ENCODE results near the gene FGFBP2. TPM values are rescaled to one million over a fixed set of nuclear protein-coding genes. Genes with fewer than 3 reads are reported as not detected.
"Not testable (repeated sequence)": the region's sequence is repeated elsewhere in the genome, so short reads cannot be mapped to it uniquely, and the experiment has no call there.

Gene FGFBP2
- total RNA-seq, 1 experiment from 2014 or later: not detected

DNA sequence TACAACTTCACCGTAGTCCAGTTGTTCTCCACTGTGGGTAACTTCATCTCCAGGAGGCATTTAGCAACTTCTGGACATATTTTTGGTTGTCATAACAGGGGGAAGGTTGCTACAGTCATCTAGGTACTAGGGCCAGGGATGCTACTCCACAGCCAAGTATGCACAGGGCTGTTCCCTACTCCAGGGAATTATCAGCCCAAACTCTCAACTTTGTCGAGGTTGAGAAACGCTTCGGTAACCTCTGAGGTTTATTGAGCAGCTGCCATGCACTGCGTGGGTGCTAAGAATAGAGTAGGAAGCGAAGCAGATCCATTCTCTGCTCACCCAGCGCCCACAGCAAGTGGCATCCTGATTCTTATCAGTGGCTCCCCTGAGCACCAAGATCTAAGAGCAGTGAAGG is 32.7 kb downstream of the FGFBP2 start:
- no peak for DNase-seq (ENCODE audit: low spot score)

DNA sequence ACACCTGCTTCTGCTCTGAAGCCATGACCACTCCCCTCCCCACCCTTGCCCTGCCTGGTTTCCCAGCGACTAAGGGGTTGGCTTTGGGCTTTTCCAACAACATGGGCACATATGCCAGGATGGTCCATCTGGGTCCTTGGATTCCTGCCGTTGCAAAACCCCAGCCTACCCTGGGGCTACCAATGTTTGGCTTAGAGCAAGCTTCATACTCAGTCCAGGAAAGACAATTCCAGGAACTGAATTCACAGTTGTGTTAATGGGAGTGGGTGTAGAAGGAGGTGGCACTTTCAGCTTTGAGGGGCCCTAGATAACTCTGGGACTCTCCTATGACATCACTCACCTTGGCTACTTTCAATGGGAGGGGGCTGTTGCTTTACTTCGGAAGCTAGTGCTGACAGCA is 33.4 kb downstream of the FGFBP2 start:
- no peak for DNase-seq (ENCODE audit: low spot score)

DNA sequence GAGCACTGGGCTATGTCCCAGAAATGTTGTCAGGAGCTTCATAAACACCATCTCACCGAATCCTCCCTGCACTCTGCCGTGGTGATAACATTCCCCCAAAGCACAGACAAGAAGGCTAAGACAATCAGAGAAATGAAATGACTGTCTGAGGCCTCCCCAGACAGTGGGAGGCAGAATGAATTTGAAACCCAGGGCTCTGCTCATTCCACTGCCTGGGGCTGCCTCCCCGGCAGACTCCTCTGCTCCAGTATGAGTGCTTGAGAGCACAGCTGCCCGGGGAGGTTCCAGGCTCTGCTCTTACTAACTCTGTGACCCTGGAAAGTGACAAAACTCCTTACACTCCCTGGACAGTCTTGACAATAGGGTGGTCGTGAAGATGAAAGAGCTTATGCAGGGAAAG is 34.1 kb downstream of the FGFBP2 start:
- no peak for DNase-seq (ENCODE audit: low spot score)

DNA sequence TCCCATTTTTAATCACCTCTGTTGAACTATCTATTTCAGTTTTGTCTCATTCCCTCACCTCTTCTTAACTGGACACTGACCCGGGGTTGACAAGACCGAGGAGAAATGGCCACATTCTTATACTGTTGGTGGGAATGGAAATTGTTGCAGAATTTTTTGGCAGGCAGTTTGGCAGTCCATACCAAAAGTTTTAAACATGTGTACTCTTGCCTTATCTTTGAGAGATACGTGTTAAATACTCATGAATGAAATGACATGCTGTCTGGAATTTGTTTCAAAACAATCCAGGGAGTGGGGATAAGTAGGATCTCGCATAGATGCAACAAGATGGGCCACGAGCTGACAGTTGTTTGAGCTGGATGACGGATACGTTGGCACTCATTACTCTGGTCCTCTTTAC is 36.5 kb downstream of the FGFBP2 start:
- no peak for DNase-seq (ENCODE audit: low spot score)

DNA sequence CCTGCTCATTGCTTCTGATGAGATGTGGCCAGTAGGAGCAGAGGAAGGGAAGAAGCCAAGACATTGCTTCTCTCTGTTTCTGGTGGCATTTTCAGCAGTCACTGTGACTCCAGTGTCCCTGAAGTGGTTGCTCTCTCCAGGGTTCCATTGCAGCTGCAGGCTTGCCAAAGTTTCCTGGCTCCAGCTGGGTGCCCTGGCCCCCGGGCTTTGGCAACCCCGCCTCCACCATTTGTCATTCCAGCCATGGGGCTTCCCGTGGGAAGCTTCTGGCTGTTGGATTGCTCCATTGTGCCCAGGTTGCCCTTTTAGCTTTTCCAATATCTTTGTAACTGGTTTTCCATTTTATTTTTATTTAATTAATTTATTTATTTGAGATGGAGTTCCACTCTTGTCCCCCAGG is 37.1 kb downstream of the FGFBP2 start:
- no peak for DNase-seq (ENCODE audit: low spot score)

DNA sequence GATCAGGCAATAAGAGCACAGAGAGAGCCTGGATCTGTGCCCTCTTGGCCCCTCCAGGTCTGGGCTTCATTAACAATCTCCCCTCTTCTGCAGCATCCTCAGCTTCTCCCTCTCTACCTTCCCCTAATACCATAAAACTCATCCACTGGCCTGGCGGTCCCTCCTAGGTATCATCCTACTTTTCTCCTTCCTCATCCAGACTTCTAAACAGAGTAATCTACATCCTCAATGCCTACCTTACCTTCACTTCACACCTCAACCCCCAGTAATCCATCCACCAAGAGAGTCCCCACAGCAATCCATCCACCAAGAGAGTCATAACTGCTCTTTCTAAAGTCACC is 41.4 kb downstream of the FGFBP2 start:
- DNase-seq (ENCODE audit: low spot score): no peak

DNA sequence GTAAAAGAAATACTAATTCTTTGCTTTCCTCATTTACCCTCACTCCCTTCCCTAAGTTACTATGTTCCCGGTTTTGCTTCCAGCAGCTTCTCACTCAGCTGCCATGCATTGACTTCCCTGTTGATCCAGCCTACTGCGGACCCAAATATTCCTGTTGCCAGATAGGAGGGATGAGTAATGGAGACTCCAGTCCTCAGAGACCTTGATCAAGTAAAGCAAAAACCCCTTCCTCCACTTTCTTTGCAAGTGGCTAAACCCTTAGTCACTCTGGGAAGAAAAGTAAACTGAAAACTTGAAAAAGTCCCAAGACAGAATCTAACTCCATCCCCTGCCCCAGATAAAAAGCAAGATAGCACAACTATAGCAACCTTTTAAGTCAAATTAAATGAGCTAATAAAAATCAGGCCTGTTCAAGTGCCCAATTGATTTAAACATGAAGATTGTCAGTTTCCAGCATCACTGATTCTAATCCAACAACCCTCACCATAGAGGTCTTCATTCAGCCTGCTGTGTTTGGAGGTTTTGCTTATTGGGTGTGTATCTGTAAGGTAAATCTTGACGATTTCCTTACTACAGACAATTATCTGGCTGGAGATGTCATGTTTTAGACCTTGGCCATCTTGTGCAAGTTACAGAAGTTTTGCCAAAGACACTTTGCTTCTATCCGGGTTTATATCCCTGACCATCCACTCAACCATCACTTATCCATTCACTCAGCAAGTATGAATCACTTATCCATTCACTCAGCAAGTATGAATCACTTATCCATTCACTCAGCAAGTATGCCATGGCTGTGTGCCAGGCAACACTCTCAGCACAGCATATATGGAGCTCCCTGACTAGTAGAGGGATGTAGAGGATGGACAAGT is 42.0 kb downstream of the FGFBP2 start:
- peak; percentile 93 for DNase-seq (ENCODE audit: low spot score)

DNA sequence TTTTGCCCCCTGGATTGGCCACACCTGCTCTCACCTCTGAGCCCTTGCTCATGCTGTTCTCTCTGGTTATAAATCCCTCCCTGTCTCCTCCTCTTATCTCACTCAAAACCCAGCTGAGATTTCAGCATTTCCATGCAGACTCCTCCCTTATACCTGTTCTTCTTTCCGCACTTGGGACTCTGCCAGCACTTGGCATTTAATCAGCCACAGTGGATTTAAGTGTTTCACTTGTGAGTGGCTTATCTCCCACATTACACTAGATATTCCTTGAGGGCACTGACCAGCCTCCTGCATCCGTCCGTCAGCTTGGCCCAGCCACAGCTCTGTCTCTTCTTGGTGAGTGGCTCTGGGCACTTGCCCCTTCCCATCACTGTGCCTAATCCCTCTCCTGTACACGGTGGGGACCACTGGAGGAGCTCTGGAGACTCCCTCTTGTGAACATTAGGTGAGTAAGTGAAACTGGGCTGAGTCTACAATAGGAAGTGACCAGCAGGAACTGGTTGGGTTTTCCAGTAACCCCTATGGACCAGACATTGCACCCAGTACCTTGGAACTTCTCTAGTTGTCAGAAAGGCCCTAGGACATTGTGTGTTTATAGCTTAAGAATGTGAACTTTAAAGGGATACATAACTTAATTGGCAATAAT is 44.4 kb downstream of the FGFBP2 start:
- no peak for DNase-seq (ENCODE audit: low spot score)

DNA sequence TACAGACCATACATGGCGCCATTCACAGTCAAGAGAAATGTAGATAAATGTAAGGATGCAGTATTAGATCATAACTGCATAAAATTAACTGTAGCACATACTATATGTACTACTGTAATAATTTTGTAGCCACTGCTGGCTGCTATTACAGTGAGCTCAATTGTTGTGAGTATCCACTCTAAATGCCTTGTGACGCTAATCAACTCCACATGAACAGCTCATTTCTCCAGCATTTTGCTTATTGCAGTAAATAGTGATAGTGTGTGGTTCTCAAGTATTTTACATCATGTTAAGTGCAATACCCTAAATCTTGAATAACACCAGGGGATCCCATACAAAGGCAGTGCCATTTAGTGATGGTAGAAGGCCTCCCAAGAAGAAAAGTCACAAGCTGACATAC is 45.7 kb downstream of the FGFBP2 start:
- DNase-seq (ENCODE audit: low spot score): no peak

DNA sequence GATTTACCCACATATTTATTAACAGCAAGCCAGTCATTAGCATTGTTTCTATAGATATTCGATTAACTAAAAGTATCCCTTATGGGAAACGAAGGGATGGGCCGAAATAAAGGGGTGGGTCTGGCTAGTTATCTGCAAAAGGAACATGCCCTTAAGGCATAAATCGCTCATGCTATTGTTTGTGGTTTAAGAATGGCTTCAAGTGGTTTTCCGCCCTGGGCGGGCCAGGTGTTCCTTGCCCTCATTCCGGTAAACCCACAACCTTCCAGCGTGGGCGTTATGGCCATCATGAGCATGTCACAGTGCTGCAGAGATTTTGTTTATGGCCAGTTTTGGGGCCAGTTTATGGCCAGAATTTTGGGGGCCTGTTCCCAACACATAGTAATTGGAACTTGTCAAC is 46.6 kb downstream of the FGFBP2 start:
- not testable (repeated sequence) for DNase-seq (ENCODE audit: low spot score)

DNA sequence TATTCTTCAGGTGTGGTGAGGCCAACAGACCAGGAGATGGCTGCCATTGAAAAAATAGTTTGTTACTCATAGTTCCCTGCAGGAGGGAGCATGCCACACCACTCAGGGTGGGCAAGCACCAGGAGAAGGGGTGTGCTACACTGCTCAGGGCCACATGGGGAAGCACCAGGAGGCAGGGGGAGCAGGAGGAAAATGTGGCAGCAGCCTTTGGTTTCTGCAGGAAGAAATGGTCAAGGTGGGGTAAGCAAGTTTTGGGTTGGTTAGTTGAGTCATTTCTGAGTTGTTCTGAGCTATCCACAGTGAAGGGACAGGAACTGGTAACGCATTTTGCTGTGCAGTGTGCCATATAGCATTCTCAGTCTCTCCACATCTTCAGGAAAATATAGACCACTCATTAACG is 48.2 kb downstream of the FGFBP2 start:
- DNase-seq (ENCODE audit: low spot score): no peak

DNA sequence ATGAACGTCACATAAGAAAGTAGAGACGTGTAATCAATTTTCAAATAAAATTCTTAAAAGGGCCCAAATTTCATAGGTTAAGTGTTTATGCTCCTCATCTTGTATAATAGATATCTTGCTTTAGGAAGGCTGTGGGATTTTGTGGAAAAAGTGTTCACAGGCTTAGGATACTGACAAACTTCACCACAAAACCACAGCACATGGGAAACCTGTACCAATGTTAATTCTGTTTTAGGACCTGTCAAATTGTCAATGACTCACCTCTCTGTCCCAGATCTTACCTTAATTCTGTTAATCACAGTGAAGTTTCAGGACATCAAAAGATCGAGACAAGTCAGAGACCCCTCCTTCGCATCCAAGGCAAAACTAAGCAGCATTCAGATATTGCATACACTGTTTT is 48.7 kb downstream of the FGFBP2 start:
- peak; percentile 63 for DNase-seq (ENCODE audit: low spot score)

DNA sequence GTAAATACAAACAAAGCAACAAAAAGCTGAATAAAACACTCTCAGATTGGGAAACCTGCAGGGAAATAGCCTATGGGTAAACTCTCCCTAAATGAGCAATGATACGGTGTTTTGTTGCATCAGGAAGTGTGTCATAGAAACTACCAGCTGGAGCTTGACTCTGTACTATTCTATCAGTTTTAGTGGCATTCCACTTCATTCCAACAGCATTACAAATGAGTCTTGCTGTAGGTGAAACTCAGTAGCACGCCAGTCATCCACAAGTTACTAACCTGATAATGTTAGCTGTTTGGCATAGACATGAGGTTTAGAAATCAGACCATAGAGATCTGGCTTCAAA is 49.4 kb downstream of the FGFBP2 start:
- peak; percentile 93 for DNase-seq (ENCODE audit: low spot score)

DNA sequence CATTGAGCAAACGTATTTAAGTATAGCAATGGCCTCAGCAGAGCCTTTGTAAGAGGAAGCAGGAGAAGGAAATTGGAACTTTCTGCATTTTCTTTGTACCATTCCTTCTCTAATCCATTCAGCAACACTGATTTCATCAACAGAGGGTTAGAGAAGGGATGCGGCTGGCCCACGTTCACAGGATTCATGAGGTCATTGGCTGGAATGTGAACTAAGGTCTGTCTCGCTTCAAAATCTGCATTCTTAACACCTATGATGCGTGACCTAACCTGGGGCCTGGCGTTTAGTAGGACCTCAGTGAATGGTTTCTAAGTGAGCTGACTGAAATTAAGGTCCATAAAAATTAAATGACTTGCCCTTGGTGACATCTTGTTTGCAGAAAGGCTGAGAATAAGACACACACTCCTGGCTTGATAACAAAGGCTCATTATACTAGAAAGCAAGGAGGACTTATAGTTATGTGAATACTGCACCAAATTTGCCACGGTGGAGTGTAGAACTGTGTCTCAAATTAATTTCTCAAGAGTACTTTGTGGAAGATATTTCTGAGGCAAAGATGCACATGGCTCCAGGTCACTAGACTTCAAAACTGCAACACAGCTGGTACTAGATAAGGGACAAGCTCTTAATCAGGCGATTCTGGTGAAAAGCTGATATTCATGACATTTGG is 49.9 kb downstream of the FGFBP2 start:
- DNase-seq (ENCODE audit: low spot score): no peak

DNA sequence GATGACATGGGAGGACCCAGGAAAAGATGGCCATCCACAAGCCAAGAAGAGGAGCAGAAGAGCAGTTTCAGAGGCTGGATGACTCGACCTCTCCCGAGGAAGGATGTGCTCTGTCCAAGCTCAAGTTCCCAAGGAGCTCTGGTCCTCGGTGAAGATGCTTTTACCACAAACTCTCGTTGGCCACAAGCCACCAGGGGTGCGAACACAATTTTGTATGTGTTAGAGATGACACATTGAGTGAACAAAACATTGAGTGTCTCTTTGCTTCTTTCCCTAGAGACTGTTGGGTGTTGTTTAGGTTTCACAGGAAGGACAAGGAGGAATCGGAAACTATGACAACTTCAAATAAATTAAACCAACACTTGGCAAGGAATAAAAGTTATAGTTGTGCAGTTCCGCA is 50.7 kb downstream of the FGFBP2 start:
- no peak for DNase-seq (ENCODE audit: low spot score)

Other genes starting within 250 kb of the FGFBP2 start
- gene CD38, start 184.8 kb downstream of the FGFBP2 start, total RNA-seq (2014; rRNA removed; shearing (Covaris generic)): not detected in 2 replicates
- gene FGFBP1, start 24.4 kb downstream of the FGFBP2 start, total RNA-seq (2014; rRNA removed; shearing (Covaris generic)): 0.31 TPM in 1 of 2 replicates, not detected in the other
- 0.02 TPM in 1 of 2 replicates, not detected in the other for gene PROM1, start 120.8 kb upstream of the FGFBP2 start, total RNA-seq (2014; rRNA removed; shearing (Covaris generic))